NCI-H526 (cell line): Measurements from ENCODE around the gene BICDL1.
A peak's percentile ranks its signal among the peaks of the same experiment; 100 is the strongest.
"Not testable (repeated sequence)": the region's sequence is repeated elsewhere in the genome, so short reads cannot be mapped to it uniquely, and the experiment has no call there.

ENCODE experiments used
- DNase-seq, 2 experiments: peaks; one replicate each; lab custom pipeline; 2025; lab: John Stamatoyannopoulos, UW

Gene BICDL1

GRCh38 chr12:120006258-120006975 is 17.4 kb downstream of the BICDL1 start:
- DNase-seq: no peak

- DNase-seq: no peak
These were observed 18.2 kb downstream of the BICDL1 start for GRCh38 chr12:120007272-120007671.

- no peak for DNase-seq
These were observed 21.7 kb downstream of the BICDL1 start for GRCh38 chr12:120010661-120011230.

- DNase-seq: peak in 1 of 2 experiments; percentile 6
These were observed 23.1 kb downstream of the BICDL1 start for GRCh38 chr12:120012067-120012621.

GRCh38 chr12:120013659-120014380 is 24.8 kb downstream of the BICDL1 start:
- no peak for DNase-seq

GRCh38 chr12:120014381-120014735 is 25.3 kb downstream of the BICDL1 start:
- not testable (repeated sequence) for DNase-seq

GRCh38 chr12:120015313-120015712 is 26.3 kb downstream of the BICDL1 start:
- DNase-seq: no peak

- not testable (repeated sequence) for DNase-seq
These were observed 27.2 kb downstream of the BICDL1 start for GRCh38 chr12:120016199-120016598.

GRCh38 chr12:120019197-120019596 is 30.2 kb downstream of the BICDL1 start:
- no peak for DNase-seq

GRCh38 chr12:120019938-120020337 is 30.9 kb downstream of the BICDL1 start:
- DNase-seq: no peak

- no peak for DNase-seq
These were observed 35.2 kb downstream of the BICDL1 start for GRCh38 chr12:120024193-120024592.

GRCh38 chr12:120025640-120026039 is 36.6 kb downstream of the BICDL1 start:
- no peak for DNase-seq

GRCh38 chr12:120032242-120032641 is 43.2 kb downstream of the BICDL1 start:
- no peak for DNase-seq

GRCh38 chr12:120037851-120038250 is 48.8 kb downstream of the BICDL1 start:
- no peak for DNase-seq

GRCh38 chr12:120039711-120040110 is 50.7 kb downstream of the BICDL1 start:
- no peak for DNase-seq

GRCh38 chr12:120041386-120042231 is 52.6 kb downstream of the BICDL1 start:
- DNase-seq: peak; percentile 58 to 68

GRCh38 chr12:120045367-120045766 is 56.3 kb downstream of the BICDL1 start:
- DNase-seq: not testable (repeated sequence)

GRCh38 chr12:120047072-120047471 is 58.0 kb downstream of the BICDL1 start:
- DNase-seq: no peak

- no peak for DNase-seq
These were observed 59.2 kb downstream of the BICDL1 start for GRCh38 chr12:120048263-120048662.

GRCh38 chr12:120049426-120049825 is 60.4 kb downstream of the BICDL1 start:
- no peak for DNase-seq

GRCh38 chr12:120051535-120051934 is 62.5 kb downstream of the BICDL1 start:
- DNase-seq: no peak

GRCh38 chr12:120054293-120054692 is 65.3 kb downstream of the BICDL1 start:
- DNase-seq: no peak
